SHP77 (cell line): ENCODE data around the gene ARID3A.
A peak's percentile ranks its signal among the peaks of the same experiment; 100 is the strongest.

ENCODE experiments used
- DNase-seq, 2 experiments: peaks; one replicate each; lab custom pipeline; 2025; lab: John Stamatoyannopoulos, UW

The ARID3A gene

DNA sequence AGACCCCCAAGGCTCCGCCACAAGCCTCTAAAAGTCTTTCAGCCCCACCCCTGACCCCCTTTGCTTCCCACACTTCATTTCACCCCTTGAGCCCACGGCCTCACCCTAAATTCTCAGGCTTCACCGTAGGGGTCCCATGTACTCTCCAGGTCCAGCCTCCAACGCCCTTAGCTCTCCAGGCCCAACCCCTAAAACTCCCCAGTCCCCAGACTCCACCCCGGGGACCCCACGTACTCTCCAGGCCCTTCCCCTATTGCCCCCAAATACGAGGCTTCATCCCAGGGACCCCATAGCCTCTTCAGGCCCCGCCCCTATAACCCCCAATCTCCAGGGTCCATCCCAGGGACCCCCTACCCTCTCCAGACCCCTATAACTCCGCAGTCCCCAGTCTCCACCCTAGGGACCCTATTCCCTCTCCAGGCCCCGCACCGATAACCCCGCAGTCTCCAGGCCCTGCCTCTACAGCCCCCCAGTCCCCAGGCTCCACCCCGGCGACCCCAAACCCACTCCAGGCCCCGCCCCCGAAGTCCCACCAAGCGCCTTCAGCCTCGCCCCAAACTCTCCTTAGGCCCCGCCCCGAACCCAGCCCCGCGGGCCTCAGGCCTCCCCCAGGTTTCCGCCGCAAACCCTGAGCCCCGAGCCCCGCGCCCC is 33.5 kb upstream of the ARID3A start:
- DNase-seq: no peak

DNA sequence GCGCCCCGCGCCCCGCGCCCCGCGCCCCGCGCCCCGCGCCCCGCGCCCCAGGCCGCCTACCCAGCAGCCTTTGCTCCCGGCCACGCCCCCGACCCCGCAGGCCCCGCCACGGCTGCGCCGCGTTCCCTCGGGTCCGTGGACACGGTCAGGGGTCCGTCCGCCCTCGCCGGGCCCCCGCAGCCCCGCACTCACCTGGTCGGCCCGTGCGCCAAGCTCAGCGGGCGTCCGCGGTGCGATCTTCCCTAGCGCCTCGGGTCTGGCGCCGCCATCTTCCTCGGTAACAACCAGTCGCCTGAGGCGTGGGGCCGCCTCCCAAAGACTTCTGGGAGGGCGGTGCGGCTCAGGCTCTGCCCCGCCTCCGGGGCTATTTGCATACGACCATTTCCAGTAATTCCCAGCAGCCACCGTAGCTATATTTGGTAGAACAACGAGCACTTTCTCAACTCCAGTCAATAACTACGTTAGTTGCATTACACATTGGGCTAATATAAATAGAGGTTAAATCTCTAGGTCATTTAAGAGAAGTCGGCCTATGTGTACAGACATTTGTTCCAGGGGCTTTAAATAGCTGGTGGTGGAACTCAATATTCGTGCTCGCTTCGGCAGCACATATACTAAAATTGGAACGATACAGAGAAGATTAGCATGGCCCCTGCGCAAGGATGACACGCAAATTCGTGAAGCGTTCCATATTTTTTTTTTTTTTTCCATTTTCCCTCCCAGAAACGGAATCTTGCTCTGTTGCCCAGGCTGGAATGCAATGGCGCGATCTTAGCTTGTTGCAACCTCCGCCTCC is 32.7 kb upstream of the ARID3A start, which contains the start of the genes MED16 and RNU6-9:
TSS of gene MED16 (minus strand) at position 294 of the 796 bp plus-strand sequence. CDS start 2,056 bp downstream, outside the sequence.
TSS of gene RNU6-9 (plus strand) at position 591 of the 796 bp plus-strand sequence.
- peak; percentile 82 to 83 for DNase-seq

DNA sequence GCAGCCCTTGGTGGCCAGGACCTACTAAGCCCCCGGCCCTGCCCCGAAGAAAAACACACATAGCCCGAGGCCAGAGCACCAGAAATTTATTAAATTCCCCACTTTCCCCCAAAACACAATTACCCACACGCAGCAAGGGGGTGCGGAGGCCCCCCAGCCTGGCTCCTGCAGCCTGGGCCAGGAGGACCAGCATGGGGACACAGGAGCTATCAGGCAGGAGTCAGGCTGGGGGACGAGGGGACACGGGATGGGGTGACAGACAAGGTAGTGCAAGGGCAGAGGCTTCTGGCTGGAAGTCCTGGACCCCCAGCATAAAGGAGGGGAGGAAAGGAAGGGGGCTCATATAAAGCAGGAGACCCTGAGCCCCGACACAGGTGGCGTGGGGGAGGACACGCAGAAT is 29.4 kb upstream of the ARID3A start:
- DNase-seq: no peak

DNA sequence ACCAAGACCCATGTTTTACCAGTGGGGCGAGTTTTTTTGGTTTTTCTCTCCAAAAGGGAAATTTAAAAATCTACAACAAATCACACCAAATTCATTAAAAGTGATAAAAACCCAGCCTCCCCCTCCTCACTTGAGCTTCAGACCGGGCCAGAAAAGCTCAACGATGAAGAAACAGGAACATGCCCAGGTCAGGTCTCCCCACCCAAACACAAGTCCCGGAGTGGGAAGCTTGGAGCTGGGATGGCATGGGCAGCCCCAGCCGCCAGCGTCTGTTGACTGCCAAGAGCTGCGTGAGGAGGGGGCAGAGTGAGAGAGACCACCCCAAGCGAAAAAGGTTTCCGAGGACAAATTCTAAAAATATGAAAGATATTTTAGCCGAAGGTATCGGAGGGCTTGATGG is 28.8 kb upstream of the ARID3A start:
- DNase-seq: no peak

DNA sequence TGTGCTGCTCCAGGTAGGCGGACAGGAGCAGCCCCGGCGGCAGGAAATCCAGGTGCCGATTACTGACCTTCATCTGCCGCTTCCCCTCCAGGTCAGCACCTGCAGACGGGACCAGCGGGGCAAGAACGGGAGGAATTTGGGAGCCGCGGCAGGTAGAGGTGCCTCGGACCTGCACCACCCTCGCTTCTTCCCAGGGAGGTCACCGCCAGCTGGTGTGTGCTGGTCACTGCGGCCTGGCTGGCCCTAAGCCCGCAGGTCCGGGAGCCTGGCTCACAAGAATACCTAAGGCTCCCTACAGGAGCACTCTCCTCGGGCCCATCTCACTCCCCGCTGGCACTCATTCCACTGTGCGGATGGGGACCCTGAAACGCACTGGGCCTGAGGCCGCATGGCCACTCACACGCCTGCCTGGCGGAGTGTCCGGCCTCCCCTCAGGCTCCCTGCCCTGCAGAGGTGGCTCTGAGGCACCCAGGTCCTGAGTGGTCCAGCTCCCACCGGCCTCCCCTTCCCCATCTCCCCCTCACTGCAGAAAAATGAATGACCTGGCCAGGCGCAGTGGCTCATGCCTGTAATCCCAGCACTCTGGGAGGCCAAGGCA is 28.3 kb upstream of the ARID3A start:
- no peak for DNase-seq

DNA sequence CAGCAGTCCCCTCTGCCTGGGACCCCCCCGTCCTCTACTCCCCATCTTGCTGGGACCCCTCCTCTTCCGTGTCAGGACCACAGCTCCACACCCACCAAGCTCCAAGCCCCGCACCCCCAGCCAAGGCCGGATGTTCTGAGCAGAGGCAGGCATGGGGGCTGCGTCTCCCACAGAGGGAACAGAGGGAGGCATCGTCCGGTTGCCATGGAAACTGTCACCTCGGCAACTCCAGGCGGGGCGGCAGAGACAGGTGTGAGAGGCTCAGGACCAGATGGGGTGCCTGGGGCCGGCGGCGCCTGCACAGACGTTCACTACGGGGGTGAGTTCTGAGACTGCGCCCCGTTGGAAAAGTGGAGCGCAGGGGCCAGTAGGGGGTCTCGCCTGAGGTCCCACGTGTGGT is 27.2 kb upstream of the ARID3A start:
- DNase-seq: no peak

DNA sequence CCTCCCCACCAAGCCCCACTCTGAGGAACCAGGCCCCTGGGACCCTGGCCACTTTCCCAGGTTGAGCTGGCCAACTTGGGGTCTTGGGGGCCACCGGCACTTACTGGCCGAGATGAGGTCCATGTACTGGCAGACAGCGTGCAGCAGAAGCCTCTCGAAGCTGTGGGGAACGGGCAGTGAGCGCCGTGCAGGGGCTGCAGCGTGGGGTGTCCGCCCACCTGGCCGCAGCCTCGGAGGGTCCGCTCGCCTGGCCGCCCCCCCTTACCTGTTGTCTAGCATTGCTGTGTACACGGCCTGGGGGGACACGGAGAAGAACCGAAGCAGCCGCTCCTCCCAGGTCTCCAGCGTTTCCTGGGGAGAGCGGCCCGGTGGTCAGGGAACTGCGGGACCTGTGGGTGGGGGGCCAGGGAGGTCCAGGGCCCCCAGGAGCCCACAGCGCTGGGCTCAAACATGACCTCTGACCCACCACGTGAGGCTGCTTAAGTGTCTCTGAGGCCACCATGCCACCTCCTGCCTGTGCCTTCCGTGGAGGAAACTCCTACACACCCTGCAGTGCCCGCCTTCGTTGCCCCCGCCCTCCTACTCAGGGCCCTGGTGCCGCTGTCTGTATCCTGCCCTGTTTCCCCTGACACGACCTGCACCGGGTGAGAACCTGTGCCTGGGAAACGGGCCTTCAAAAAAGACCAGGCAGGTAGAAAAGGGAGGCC is 26.3 kb upstream of the ARID3A start:
- DNase-seq: no peak

DNA sequence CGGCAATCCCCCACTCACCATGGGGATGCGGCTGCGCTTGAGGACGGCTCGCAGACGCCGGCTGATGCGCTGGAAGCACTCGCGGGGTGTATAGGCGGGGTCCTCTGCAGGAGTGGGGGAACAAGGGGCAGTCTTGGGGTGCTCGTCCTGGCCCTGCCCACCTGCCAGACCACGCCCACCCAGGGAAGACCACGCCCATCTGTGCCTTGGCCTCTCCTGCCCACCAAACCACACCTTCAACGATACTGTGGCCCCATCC is 25.9 kb upstream of the ARID3A start:
- DNase-seq: no peak

DNA sequence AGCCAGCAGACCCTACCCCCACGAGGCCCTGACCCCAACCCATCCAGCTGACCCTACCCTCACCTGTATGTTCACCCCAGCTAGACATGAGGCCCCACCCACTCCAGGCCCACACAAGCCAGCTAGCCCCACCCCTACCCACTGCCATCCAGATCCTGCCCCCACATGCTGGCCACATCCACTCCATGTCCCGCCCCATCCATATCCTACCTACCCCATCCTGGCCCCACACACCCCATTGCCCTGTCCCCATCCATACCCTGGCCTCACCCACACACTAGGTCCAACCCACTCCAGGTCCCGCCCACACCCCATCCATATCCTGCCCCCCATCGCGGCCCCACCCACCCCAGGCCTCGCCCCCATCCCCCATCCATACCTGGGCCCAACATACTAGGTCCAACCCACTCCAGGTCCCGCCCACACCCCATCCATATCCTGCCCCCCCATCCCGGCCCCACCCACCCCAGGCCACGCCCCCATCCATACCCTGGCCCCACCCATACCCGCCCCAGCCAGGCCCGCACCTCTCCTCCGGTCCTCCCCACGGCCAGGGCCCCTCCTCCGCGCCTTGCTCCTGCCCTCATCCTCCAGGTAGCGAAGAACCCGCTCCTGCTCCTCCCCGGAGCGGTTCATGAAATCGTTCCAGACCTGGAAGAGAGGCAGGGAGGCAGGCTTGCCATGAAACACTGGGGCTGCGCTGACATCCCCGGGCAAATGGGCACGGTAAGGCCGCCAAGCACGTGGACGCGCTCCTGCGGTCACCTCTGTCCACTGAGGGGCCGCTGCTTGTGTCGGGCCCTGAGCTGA is 25.3 kb upstream of the ARID3A start:
- no peak for DNase-seq

DNA sequence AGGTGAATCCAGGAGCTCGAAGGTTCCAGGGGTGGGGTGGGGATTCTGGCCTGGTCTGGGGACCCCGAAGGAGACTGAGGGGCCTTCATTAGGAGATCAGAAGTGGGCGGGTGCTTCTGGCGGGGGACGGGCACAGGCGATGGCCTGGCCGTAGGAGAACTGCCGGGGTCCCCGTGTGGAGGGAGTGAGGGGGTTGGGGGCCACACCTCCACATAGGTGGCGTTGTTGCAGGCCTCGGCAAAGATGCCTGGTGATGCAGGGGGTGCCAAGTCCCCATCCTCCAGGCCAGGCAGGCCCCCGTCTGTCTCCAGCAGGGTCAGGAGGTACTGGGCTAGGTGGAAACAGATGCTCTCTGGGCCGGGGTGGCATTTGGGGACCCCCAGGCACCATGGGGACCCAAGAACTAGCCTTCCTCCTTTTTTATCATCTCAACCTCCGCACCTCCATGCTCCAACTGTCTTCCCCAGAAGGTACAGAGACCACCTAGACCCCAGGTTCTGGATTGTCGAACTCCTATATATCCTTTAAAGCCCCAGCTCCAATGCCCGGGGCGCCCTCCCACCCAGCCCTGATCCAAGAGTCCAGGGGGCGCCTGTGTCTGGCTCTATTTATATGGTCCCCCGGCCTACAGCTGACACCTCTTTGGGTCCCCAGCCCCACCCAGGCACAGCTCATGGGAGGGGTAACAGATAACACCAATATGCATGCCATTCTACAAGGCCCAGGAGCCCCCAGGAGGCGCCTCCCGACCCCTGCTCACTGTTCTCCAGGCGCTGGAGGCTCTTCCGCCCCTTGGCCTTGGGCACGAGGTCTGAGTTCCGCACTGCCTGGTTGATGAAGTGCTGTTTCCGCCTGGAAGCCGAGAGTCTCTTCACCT is 24.4 kb upstream of the ARID3A start:
- DNase-seq: no peak

DNA sequence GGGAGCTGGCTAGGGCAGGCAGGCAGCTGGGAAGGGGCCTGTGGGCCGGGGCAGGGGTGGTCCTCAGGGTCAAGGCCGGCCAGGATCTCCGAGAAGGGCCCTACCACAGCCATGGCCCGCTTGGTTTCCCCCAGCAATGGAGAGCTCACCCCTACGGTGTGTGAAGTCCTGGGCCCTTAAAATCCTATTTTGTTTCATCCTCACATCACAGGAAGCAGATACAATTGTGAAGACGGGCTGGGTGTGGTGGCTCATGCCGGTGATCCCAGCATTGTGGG is 23.8 kb upstream of the ARID3A start:
- DNase-seq: no peak

DNA sequence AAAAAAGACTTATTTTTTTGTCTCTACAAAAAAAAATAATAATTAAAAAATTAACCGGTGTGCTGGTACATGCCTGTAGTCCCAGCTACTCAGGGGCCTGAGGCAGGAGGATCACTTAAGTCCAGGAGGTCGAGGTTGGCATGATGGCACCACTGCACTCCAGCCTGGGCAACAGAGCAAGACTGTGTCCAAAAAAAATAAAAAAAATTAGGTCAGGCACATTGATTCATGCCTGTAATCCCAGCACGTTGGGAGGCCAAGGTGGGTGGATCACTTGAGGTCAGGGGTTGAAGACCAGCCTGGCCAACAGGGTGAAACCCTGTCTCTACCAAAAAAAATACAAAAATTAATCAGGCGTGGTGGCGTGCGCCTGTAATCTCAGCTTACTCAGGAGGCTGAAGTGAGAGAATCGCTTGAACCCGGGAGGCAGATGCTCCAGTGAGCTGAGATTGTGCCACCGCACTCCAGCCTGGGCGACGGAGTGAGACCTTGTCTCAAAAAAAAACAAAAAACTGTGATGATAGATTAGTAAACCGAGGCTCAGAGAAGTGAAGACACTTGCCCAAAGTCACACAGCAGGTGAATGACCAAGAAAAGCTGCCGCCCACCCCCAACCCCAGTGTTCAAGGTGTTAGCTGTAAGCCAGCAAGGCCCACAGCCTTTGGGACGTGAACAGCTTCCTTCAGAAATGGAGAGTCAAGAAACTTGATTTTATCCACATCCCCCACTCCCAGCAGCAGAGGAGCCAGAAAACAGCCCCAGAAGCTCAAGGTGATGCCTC is 23.2 kb upstream of the ARID3A start:
- no peak for DNase-seq

DNA sequence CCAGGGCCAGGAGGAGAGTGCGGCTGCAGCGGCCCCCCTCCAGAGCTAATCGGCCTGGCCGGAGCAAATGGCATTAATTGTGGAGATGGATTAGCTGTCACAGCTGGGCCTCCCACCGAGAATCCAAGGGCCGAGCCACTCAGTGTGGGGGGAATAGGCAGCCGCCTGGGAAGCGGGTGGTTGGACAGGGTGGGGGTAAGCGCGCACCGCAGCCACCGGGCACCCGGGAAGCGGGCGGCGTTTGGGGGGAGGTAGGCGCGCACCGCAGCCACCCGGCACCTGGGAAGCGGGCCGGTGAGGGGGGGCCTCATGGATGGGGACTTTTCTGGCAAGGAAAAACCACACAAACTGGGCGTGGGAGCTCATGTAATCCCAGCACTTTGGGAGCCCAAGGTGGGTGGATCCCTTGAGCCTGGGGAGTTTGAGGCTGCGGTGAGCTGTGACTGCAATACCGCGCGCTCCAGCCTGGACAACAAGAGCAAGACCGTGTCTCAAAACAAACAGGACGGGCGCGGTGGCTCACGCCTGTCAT is 22.5 kb upstream of the ARID3A start:
- no peak for DNase-seq

DNA sequence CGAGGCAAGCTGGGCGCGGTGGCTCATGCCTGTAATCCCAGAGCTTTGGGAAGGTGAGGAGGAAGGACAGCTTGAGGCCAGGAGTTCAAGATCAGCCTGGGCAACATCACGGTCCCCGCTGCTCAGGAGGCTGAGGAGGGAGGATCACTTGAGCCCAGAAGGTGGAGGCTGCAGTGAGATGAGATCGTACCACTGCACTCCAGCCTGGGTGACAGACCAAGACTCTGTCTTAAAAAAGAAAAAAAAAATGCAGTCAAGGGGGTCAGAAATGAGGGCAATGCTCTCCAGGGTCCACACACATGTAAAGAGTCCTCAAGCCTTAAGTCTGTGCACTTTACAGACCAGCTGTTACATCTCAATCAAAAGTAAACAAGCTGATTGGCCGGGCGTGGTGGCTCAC is 21.3 kb upstream of the ARID3A start:
- DNase-seq: no peak

DNA sequence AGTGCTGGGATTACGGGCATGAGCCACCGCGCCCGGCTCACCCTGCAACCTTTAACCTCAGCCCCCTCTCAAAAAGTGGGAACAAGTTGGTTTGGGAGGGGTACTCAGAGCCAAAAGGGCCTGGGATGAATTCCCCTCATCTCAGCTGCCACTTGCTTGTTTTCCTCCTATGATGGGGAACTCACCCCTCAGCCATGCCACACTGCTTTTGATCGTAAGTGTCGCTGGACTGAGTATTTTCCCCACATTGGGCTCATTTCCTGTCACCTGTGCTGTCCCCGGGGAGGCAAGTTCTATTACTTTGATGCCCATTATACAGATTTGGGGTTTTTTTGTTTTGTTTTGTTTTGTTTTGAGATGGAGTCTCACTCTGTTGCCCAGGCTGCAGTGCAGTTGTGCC is 19.4 kb upstream of the ARID3A start:
- no peak for DNase-seq

DNA sequence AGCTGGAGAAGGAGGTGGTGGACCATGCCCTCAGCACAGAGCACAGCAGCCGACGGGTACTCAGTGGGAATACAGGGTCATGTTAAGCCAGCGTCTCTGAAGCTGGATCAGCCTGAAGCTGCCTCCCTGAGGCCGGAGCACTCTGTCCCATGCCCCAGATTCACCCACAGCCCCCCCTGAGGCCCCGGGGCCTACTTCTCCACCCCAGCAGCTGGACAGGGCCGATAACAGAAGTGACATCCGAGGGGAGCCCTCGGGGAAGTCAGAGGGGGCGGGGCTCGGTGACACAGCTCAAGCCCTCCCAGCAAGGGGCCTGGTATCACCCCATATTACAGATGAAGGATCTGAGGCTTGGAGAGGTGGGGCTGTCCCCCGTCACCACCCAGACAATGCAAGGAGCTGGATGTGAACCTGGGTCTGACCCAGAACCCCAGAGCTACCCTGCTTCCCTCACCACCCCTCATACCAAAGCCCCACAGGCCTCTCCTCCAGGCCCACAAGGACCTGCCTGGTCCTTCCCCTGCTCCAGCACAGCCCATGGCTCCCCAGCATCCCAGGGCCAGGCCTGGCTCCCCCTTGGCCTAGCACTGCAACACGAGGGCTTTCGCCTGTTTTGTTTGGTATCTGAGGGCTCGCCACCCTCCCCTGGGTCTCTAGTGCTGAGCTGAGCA is 18.5 kb upstream of the ARID3A start:
- no peak for DNase-seq

DNA sequence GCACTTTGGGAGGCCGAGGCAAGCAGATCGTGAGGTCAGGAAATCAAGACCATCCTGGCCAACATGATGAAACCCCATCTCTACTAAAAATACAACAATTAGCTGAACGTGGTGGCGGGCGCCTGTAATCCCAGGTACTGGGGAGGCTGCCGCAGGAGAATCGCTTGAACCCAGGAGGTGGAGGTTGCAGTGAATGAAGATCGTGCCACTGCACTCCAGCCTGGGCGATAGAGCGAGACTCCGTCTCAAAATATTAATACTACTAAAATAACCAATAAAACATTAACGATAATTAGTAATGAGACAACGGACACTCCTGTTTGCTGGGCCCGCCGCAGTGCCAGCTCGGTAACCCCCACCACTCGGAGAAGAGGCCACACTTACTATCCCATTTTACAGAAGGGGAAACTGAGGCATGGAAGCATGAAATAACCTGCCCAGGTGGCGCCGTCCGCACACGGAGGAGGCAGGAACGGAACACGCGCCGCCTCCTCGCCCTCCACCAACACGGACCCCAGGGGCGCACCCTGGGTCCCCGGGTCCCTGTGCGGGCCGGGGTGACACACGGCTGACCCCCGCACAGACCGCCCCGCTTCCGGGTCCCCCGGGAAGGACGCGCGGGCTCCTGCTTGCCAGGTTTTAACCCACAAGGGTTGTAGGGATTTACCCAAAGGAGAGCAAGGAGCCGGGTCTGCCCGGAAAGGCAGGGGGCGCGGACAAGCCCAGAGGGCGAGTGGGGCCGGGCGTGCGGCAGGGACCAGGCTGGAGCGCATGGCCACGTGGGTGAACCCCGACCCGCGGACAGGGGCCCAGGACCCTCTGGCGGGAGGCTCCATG is 14.4 kb upstream of the ARID3A start:
- DNase-seq: no peak

DNA sequence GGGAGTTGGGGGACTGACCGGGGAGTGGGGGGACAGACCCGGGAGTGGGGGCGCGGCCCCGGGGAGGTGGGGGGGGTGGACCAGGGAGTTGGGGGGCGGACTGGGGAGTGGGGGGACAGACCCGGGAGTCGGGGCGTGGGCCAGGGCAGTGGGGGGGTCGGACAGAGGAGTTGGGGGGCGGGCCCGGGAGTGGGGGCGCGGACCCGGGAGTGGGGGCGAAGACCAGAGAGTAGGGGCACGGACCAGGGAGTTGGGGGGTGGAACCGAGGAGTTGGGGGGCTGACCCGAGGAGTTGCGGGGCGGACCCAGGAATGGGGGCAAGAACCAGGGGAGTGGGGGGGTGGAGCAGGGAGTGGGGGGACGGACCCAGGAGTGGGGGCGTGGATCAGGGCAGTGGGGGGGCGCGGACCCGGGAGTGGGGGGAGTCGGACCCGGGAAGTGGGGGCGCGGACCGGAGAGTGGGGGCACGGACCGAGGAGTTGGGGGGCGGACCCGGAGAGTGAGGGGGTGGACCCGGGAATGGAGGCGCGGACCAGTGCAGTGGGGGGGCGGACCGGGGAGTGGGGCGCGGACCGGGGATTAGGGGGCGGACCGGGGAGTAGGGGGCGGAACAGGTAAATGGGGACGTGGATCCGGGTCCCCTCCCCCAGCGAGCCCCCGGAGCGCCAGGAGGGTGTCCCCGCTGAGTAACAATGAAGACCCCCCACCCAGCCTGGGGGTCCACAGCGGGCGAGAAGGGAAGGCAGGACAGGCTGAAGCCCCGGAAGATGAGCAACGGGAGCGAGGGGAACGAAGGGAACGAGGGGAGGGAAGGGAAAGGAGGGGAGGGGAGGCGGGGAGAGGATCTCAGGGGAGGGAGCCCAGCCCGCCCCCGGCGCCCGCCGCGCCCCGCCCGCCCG is 13.4 kb upstream of the ARID3A start:
- DNase-seq: no peak
